Naive thymus-derived CD4-positive, alpha-beta T cell (primary cell): ENCODE measurements around the gene CFAP69. TPM values are rescaled to one million over a fixed set of nuclear protein-coding genes. Genes with fewer than 3 reads are reported as not detected.

Source experiments
- ATAC-seq: fragments of 150-1000 bp; cut with Tn5 transposase; 2 replicates; pipeline ENCODE4 v1.10.0; 2021; ENCODE audit warnings: mild to moderate bottlenecking, moderate library complexity
- CTCF ChIA-PET: fragments of 350-600 bp; sonication (Branson Sonifier 250); formaldehyde crosslinking; loops from one replicate; lab custom pipeline; 2021; ENCODE audit warnings: antibody characterized with exemption; lab: Charles Lee
- POLR2A ChIA-PET: fragments of 350-600 bp; sonication (Branson Sonifier 250); formaldehyde crosslinking; loops from one replicate; lab custom pipeline; 2021; ENCODE audit warnings: antibody characterized with exemption, inconsistent platforms; lab: Charles Lee
- DNase-seq, 9 donors: peaks; one replicate each; pipeline versions ENCODE4 v3.0.0 to v3.0.0-alpha.2; 2020 to 2022; ENCODE audit warnings: mixed read lengths in 1 of 9
- H3K27ac ChIP-seq: one replicate; pipeline ENCODE4 v1.7.0; 2013; ENCODE audit warnings: mild to moderate bottlenecking, low read depth, low read length, moderate library complexity
- H3K27me3 ChIP-seq, 2 donors: one replicate each; pipeline ENCODE4 v1.7.0; 2013; ENCODE audit warnings: low read length in 2 of 2, mild to moderate bottlenecking in 2 of 2, moderate library complexity in 2 of 2; ENCODE audit not compliant: control insufficient read depth in 2 of 2, insufficient read depth in 2 of 2
- H3K36me3 ChIP-seq, 3 experiments: 1 replicate in 2 of 3; 2 replicates in 1 of 3; pipeline ENCODE4 v1.7.0; 2013; ENCODE audit warnings: low read length in 3 of 3, mild to moderate bottlenecking in 3 of 3, moderate library complexity in 1 of 3; ENCODE audit not compliant: insufficient read depth in 3 of 3, control insufficient read depth in 2 of 3
- H3K4me1 ChIP-seq, 2 donors: one replicate each; pipeline ENCODE4 v1.7.0; 2013; ENCODE audit warnings: low read length in 2 of 2, mild to moderate bottlenecking in 2 of 2, moderate library complexity in 1 of 2; ENCODE audit not compliant: control insufficient read depth in 2 of 2, insufficient read depth in 2 of 2
- H3K4me3 ChIP-seq: 2 replicates; pipeline ENCODE4 v1.7.0; 2013; ENCODE audit warnings: mild to moderate bottlenecking, low read length
- H3K9me3 ChIP-seq, 3 experiments: 1 replicate in 2 of 3; 2 replicates in 1 of 3; pipeline ENCODE4 v1.7.0; 2013; ENCODE audit warnings: low read length in 3 of 3; ENCODE audit not compliant: control insufficient read depth in 2 of 3
- H3K27ac Mint-ChIP-seq, 9 donors: one replicate each; pipeline ENCODE4 v1.8.0; 2020 to 2022; ENCODE audit warnings: mixed read lengths in 9 of 9, mild to moderate bottlenecking in 8 of 9, moderate library complexity in 5 of 9, inconsistent platforms in 2 of 9
- H3K27me3 Mint-ChIP-seq, 5 donors: one replicate each; pipeline ENCODE4 v1.8.0; 2021 to 2022; ENCODE audit warnings: mixed read lengths in 5 of 5, mild to moderate bottlenecking in 1 of 5
- H3K36me3 Mint-ChIP-seq, 5 donors: one replicate each; pipeline ENCODE4 v1.8.0; 2020 to 2022; ENCODE audit warnings: mixed read lengths in 5 of 5, mild to moderate bottlenecking in 3 of 5, inconsistent platforms in 1 of 5
- H3K4me1 Mint-ChIP-seq, 7 donors: one replicate each; pipeline ENCODE4 v1.8.0; 2020 to 2022; ENCODE audit warnings: mixed read lengths in 7 of 7, mild to moderate bottlenecking in 3 of 7, inconsistent platforms in 1 of 7
- H3K4me3 Mint-ChIP-seq, 10 donors: one replicate each; pipeline ENCODE4 v1.8.0; 2020 to 2022; ENCODE audit warnings: mild to moderate bottlenecking in 10 of 10, mixed read lengths in 10 of 10, moderate library complexity in 6 of 10, inconsistent platforms in 2 of 10
- H3K9me3 Mint-ChIP-seq, 11 donors: one replicate each; pipeline ENCODE4 v1.8.0; 2020 to 2022; ENCODE audit warnings: mixed read lengths in 11 of 11, mild to moderate bottlenecking in 4 of 11, inconsistent platforms in 1 of 11, moderate library complexity in 1 of 11
- intact Hi-C, 2 donors: fragments of 100-400 bp; cut with micrococcal nuclease; formaldehyde crosslinking; loops; one replicate each; pipeline ENCODE4 v1.15.1; 2023
- polyA plus RNA-seq, 2 donors: library from polyadenylated mRNA; unstranded; fragments of 300-500 nt; fragmentation: Illumina TruSeq; gene quantifications; one replicate each; pipeline ENCODE4 v1.2.3, GENCODE V29; 2021
- total RNA-seq, 6 experiments: library from RNA in 5 of 6; stranded (reverse) in 5 of 6; gene quantifications; 1 replicate in 5 of 6; 2 replicates in 1 of 6; pipeline ENCODE4 v1.2.3 and lab custom pipeline; 2021 to 2026

CFAP69 gene
- total and polyA plus RNA-seq, 7 experiments from 2014 or later, result 0.30 to 0.80 TPM; not detected in 5

- Mint-ChIP-seq H3K27me3 (no peaks in the 10 kb centered on the region), H3K9me3 (peaks cover 0 to 12% (median 5%) of the 10 kb centered on the region in 11 donors), H3K4me1 (peaks cover 21 to 65% (median 58%) of the 10 kb centered on the region in 7 donors), H3K27ac (peak overlapping the region in 6 of 9 donors; percentile 1 to 60 (median 24)), H3K36me3 (peaks cover 31 to 68% (median 52%) of the 10 kb centered on the region in 5 donors), H3K4me3 (peak overlapping the region in 3 of 10 donors; percentile 12 to 36 (median 32))
- intact Hi-C loops, result no loop called here
- CTCF ChIA-PET, result no interaction called here
- Histone ChIP-seq H3K9me3 (no peaks in the 10 kb centered on the region), H3K4me1 (peaks cover 7 to 18% of the 10 kb centered on the region in 2 donors), H3K36me3 (peaks cover 8 to 36% (median 9%) of the 10 kb centered on the region in 3 experiments), H3K27me3 (no peaks in the 10 kb centered on the region), H3K27ac (no peak overlapping the region), H3K4me3 (no peak overlapping the region)
- DNase-seq (no peak), ATAC-seq (no peak)
- POLR2A ChIA-PET, result no interaction called here
Measured at GRCh38 chr7:90351987-90352386, 107.0 kb downstream of the CFAP69 start.

Other genes starting within 250 kb of the CFAP69 start
- under 1 TPM in 1 of 5 experiments, not detected in 4; 0.46 TPM for gene STEAP1, start 90.7 kb upstream of the CFAP69 start, total RNA-seq
- not detected for gene STEAP1, start 90.7 kb upstream of the CFAP69 start, polyA plus RNA-seq
- under 1 TPM in 1 of 5 experiments, not detected in 4; 0.05 TPM for gene STEAP2, start 33.4 kb upstream of the CFAP69 start, total RNA-seq
- gene STEAP2, start 33.4 kb upstream of the CFAP69 start, polyA plus RNA-seq, result not detected
- gene FAM237B, start 76.1 kb downstream of the CFAP69 start, total RNA-seq, result not detected
- not detected for gene FAM237B, start 76.1 kb downstream of the CFAP69 start, polyA plus RNA-seq
- gene GTPBP10, start 101.5 kb downstream of the CFAP69 start, total RNA-seq, result 10 to 100 TPM; 21.5 to 51.4 (median 29.8) TPM
- gene GTPBP10, start 101.5 kb downstream of the CFAP69 start, polyA plus RNA-seq, result 10 to 100 TPM; 42.1 to 47.6 TPM
- 1 to 10 TPM in 4 of 5 experiments, under 1 TPM in 1; 0.76 to 3.9 (median 2.0) TPM for gene CLDN12, start 158.3 kb downstream of the CFAP69 start, total RNA-seq
- gene CLDN12, start 158.3 kb downstream of the CFAP69 start, polyA plus RNA-seq, result under 1 TPM; 0.41 to 0.56 TPM
- not detected for gene PTTG1IP2, start 224.5 kb downstream of the CFAP69 start, total RNA-seq
- gene PTTG1IP2, start 224.5 kb downstream of the CFAP69 start, polyA plus RNA-seq, result not detected